CD4-positive, alpha-beta T cell treated with Interleukin-6 at 100 ng/mL for 8 hours (primary cell): ENCODE measurements around the gene CCNY.
"Not testable (repeated sequence)": the region's sequence is repeated elsewhere in the genome, so short reads cannot be mapped to it uniquely, and the experiment has no call there.

ENCODE experiments used
- DNase-seq: peaks from one replicate; pipeline ENCODE4 v3.0.0-alpha.2; 2020; ENCODE audit warnings: mixed read lengths, low spot score

Gene CCNY

GRCh38 chr10:35384265-35384868 is 48.1 kb downstream of the CCNY start:
- no peak for DNase-seq

GRCh38 chr10:35386594-35387174 is 50.4 kb downstream of the CCNY start:
- DNase-seq = no peak

DNA sequence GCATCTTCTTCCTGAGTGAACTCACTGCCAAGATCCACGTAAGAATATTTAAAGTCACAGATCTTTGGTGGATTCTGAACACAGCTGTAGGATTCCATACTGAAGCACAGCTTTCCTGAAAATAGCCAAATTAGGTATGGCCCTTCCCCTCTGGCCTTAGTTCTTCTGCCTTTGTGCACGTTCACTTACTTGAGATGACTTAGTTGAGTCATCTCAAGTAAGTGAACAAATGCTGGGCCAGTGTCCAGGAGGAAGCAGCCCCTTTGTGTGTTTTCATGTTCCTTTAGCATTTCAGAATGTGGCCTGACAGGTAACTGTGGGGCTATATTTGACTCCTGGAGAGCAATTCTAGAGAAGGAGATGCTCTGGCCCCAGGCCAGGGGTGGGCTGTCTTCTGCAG is 51.5 kb downstream of the CCNY start:
- DNase-seq = no peak

- no peak for DNase-seq
Observed at GRCh38 chr10:35388197-35388596, 51.9 kb downstream of the CCNY start.

DNA sequence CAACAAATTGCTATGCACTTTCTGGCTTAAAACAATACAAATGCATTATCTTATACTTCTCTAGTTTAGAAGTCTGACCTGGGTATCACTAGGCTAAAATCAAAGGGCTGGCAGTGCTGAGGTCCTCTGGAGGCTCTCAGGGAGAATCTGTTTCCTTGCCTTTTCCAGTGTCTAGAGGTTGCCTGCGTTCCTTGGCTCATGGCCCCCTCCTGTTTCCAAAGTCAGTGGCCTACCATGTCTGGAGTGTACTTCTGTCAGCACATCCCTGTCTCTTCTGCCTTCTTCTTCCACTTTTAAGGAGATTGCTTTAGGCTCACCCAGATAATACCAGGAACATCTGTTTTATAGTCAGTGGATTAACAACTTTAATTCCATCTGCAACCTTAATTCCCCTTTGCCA is 52.4 kb downstream of the CCNY start:
- no peak for DNase-seq

DNA sequence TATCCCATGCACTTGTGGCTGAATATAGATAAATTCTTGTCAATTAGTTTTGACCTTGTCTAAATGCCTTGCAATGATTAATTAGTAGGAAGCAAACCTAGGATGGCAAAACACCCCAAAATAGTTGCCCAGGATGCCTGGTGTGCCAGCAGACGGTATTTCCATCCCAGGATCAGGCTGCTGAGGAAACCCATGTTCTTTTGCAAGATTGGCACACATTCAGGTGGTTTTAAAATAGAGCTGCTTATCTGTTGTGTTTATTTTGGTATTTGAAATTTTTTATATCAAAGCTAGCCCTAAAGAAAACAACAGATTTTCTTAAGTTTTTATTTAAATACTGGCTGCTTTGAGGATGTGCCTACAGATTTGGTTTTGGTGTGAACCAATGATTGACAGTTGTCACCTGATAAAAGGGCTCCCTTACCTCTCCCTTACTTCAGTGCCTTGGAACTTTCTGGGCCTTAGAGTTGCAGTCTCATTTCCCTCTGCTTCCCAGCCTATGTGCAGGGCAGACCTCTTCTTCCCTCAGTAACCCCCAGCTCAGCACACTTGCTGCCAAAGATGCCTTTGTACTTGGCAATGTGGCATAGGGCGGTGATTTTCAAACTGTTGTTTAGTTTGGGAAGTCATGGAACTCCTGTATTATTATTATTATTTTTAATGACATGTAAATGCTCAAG is 54.0 kb downstream of the CCNY start:
- DNase-seq = no peak

DNA sequence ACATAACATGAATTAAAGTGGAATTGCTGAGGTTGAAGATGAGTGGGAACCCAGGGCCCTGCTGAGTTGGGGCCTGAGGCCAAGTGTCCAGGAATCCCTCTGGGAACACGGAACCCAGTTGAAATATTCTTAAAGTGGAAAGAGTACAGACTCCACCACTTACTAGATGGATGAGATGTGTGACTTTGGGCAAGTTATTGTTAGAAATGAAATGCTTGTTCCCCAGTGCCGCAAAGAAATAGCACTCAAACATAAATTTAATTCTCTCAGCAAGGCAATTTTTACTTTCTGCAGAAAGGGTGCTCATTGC is 54.5 kb downstream of the CCNY start:
- DNase-seq = no peak

- DNase-seq = no peak
Observed at GRCh38 chr10:35391153-35391953, 55.0 kb downstream of the CCNY start.

GRCh38 chr10:35391954-35392262 is 55.6 kb downstream of the CCNY start:
- no peak for DNase-seq

GRCh38 chr10:35392482-35393228 is 56.3 kb downstream of the CCNY start:
- DNase-seq = no peak

GRCh38 chr10:35394411-35394851 is 58.1 kb downstream of the CCNY start:
- DNase-seq = no peak

- no peak for DNase-seq
Observed at GRCh38 chr10:35394934-35395333, 58.6 kb downstream of the CCNY start.

DNA sequence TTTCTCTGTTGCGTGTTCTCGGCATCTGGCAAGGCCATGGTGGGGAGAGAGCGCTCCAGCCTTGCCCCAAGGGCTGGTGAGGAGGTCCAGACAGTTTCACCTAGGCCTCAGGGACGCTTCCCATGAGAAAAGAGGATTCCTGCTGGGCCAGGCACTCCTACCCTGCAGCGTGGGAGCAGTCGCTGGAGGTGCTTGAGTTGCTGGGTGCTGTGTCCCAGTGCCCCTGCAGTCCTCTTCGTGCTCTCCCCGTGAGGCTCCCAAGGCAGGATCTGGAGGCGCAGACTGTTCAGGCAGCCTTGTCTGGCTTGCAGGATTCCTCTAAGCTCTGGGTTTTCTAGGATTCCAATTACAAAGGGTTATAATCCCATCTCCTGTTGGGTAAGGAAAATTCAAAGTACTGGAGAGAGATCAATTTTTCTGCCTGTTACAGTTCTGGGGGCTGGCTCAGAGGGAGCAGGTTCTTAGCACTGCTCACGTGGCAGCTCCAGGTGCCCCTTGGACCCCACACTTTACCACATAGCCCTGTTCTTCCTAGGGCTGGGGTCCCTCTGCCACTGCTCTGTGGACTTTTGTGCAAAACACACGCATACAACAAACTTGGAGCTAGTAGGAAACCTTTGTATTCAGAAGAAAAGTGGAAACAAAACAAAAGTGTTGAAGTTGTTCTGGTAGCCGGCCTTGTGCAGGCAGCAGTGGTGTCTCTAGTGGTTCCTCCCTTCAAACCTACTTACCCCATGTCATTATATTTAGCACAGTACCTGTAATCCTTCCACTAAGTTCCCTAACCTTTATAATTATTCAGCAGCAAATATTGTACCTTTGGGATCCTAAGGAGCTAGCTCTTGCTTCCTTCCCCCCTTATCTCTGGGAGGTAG is 60.5 kb downstream of the CCNY start:
- DNase-seq = no peak

DNA sequence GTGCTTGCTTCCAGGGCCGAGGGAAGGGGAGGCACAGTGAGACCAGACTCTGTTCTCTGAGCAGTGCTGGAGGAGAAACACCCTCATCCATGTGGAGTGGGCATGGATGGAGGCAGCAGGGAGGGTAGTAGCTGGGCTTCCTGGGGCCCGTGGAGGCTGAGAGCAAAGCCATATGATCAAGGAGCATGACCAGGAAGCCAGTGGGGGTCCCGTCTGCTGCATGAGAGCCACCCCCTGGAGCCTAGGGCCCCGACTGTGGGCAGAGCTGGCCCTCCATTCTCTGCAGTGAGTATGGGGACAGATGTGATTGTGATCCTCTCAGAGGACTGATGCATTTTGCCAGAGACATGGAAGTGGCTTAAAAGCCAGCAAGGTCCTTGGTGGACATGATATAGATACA is 61.6 kb downstream of the CCNY start:
- no peak for DNase-seq

DNA sequence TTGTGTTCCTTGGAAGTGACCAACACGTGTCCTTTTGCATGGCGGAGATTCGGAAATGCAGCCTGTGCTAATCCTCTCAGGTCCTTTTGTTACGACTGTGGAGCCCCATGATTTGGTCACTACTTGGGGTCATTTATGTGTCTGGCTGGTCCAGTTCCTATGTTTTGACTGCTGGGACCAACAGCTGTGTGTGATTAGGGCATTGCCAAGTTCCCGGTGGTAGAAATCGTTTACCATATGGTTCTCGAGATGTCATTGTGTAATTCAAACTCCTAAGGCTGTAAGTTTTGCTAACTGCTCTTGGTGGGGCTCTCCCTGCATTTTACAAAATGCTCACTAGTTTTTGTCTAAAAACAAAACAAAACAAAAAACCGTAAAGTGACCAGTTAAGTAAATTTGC is 62.0 kb downstream of the CCNY start:
- no peak for DNase-seq

- DNase-seq = no peak
Observed at GRCh38 chr10:35398908-35399307, 62.6 kb downstream of the CCNY start.

- DNase-seq = no peak
Observed at GRCh38 chr10:35399414-35400009, 63.2 kb downstream of the CCNY start.

DNA sequence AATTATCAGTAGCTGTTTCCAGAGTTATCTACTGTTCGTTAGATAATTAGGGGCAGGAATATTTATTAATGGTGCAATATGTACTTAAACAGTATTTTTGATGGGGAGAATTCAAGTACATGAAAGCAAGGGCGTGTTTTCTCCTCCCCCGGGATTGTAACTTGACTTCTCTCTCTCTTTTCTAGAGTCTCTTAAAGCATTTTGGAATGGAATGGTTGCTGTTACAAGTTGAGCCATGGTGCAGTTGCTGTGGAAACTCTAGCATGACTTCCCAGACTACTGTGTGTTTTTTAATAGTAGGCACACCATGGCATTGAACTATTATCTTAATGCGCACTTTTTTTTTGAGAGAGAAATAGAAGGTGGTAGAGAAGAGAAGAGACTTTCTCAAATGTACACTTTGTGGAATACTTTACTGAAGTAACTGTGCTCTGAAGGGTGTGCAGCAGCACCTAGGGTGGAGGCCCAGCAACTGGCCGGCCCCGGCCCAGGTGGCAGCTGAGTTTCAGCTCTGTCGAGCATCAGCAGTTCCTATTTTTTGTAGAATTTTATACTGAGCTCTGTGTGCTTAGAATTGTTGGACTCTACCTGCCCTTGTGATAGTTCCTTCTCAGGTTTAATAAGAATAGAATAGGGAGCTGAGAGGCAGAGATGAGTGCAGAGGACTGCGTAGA is 64.4 kb downstream of the CCNY start:
- no peak for DNase-seq

GRCh38 chr10:35403491-35403890 is 67.2 kb downstream of the CCNY start:
- DNase-seq = not testable (repeated sequence)

GRCh38 chr10:35404077-35404476 is 67.8 kb downstream of the CCNY start:
- DNase-seq = not testable (repeated sequence)
